Hepatocyte (in vitro differentiated cells): ENCODE results near the gene CDKN3. TPM values are rescaled to one million over a fixed set of nuclear protein-coding genes. Genes with fewer than 3 reads are reported as not detected.

Experiments
- DNase-seq: peaks from one replicate; pipeline ENCODE4 v3.0.0-alpha.2; 2016; ENCODE audit warnings: low spot score
- H2AFZ ChIP-seq: fragments of 200-600 bp; sonication (generic); 2 replicates; pipeline ENCODE4 v1.6.0; 2016; ENCODE audit warnings: antibody characterized with exemption, mild to moderate bottlenecking
- H3K27ac ChIP-seq: fragments of 200-600 bp; sonication (generic); 2 replicates; pipeline ENCODE4 v1.5.1; 2016; ENCODE audit warnings: mild to moderate bottlenecking
- H3K27me3 ChIP-seq: fragments of 200-600 bp; sonication (generic); 2 replicates; pipeline ENCODE4 v1.6.1; 2016
- H3K36me3 ChIP-seq: fragments of 200-600 bp; sonication (generic); replicated peaks from 2 replicates; pipeline ENCODE4 v1.5.1; 2016; ENCODE audit warnings: low read depth; ENCODE audit not compliant: insufficient read depth
- H3K4me1 ChIP-seq: fragments of 200-600 bp; sonication (generic); 2 replicates; pipeline ENCODE4 v1.5.1; 2016; ENCODE audit warnings: mild to moderate bottlenecking, moderate library complexity; ENCODE audit not compliant: insufficient read depth
- H3K4me2 ChIP-seq: fragments of 200-600 bp; sonication (generic); 2 replicates; pipeline ENCODE4 v1.6.0; 2016
- H3K4me3 ChIP-seq: fragments of 200-600 bp; sonication (generic); 2 replicates; pipeline ENCODE4 v1.5.1; 2016; ENCODE audit warnings: mild to moderate bottlenecking
- H3K79me2 ChIP-seq: fragments of 200-600 bp; sonication (generic); 2 replicates; pipeline ENCODE4 v1.6.0; 2017; ENCODE audit warnings: mild to moderate bottlenecking
- H3K9me2 ChIP-seq: fragments of 200-600 bp; sonication (generic); replicated peaks from 2 replicates; pipeline ENCODE4 v1.6.0; 2017; ENCODE audit warnings: mild to moderate bottlenecking; ENCODE audit not compliant: insufficient read depth
- H3K9me3 ChIP-seq: fragments of 200-600 bp; sonication (generic); 2 replicates; pipeline ENCODE4 v1.5.1; 2016; ENCODE audit warnings: low read depth, mild to moderate bottlenecking
- H4K20me1 ChIP-seq: fragments of 200-600 bp; sonication (generic); 2 replicates; pipeline ENCODE4 v1.6.0; 2016; ENCODE audit warnings: mild to moderate bottlenecking; ENCODE audit not compliant: insufficient read depth, poor library complexity, severe bottlenecking
- CTCF ChIP-seq: fragments of 200-600 bp; sonication (generic); IDR thresholded peaks from 2 replicates; pipeline ENCODE4 v1.5.1; 2016; ENCODE audit warnings: antibody characterized with exemption, mild to moderate bottlenecking; ENCODE audit not compliant: poor library complexity
- EZH2 ChIP-seq: fragments of 200-600 bp; sonication (generic); IDR thresholded peaks from 2 replicates; pipeline ENCODE4 v1.6.1; 2016; ENCODE audit warnings: antibody characterized with exemption, mild to moderate bottlenecking, borderline replicate concordance
- EZH2phosphoT487 ChIP-seq: fragments of 200-600 bp; sonication (generic); IDR thresholded peaks from one replicate; pipeline ENCODE4 v1.6.1; 2018; ENCODE audit warnings: antibody characterized with exemption, mild to moderate bottlenecking, low read depth, moderate library complexity; ENCODE audit not compliant: unreplicated experiment, severe bottlenecking
- WGBS: methylation state at CpG from one replicate; pipeline ENCODE4 v1.1.6; 2016; ENCODE audit warnings: low lambda C conversion rate; ENCODE audit errors: missing lambda C conversion rate; 5-methylcytosine and 5-hydroxymethylcytosine counted together
- polyA plus RNA-seq: library from polyadenylated mRNA; unstranded; fragments of >200 nt; fragmentation: Nextera tagmentation; extraction: Ambion mirVana; gene quantifications from 2 replicates; pipeline ENCODE4 v1.2.1, GENCODE V29; 2016
- total RNA-seq: library from RNA; depleted of rRNA; stranded (reverse); fragments of >200 nt; gene quantifications from 2 replicates; pipeline ENCODE4 v1.2.3, GENCODE V29; 2014

CDKN3 gene
- total and polyA plus RNA-seq, 2 experiments from 2014 or later, result 11.7 to 18.8 TPM

GRCh38 chr14:54364555-54365415, 32.0 kb upstream of the CDKN3 start:
- WGBS, result 67% methylated on average over 9 of the region's 9 CpGs
- H3K9me2 ChIP-seq, result no peaks in the 10 kb centered on the region
- H2AFZ ChIP-seq, result no peak overlapping the region
- no peaks in the 10 kb centered on the region for H4K20me1 ChIP-seq
- no peaks in the 10 kb centered on the region for H3K79me2 ChIP-seq
- H3K27ac ChIP-seq, result no peak overlapping the region
- H3K27me3 ChIP-seq, result no peaks in the 10 kb centered on the region
- no peaks in the 10 kb centered on the region for H3K36me3 ChIP-seq
- DNase-seq, result no peak
- H3K4me2 ChIP-seq, result no peak overlapping the region
- no peak overlapping the region for H3K4me3 ChIP-seq
- no peaks in the 10 kb centered on the region for H3K9me3 ChIP-seq
- no peak for TF ChIP-seq CTCF
- no peak for TF ChIP-seq EZH2
- TF ChIP-seq EZH2phosphoT487, result no peak
- peaks cover 13% of the 10 kb centered on the region for H3K4me1 ChIP-seq

GRCh38 chr14:54366736-54367735, 29.8 kb upstream of the CDKN3 start:
- H4K20me1 ChIP-seq, result no peaks in the 10 kb centered on the region
- H3K9me2 ChIP-seq, result no peaks in the 10 kb centered on the region
- H3K4me3 ChIP-seq, result no peak overlapping the region
- TF ChIP-seq EZH2 (no peak), EZH2phosphoT487 (no peak), CTCF (peak; percentile 63)
- 31% methylated on average over 9 of the region's 9 CpGs for WGBS
- H3K79me2 ChIP-seq, result no peaks in the 10 kb centered on the region
- H2AFZ ChIP-seq, result peak overlapping the region; percentile 10
- no peaks in the 10 kb centered on the region for H3K36me3 ChIP-seq
- H3K4me1 ChIP-seq, result peaks cover 13% of the 10 kb centered on the region
- H3K9me3 ChIP-seq, result no peaks in the 10 kb centered on the region
- DNase-seq, result peak; percentile 80
- peak overlapping the region; percentile 40 for H3K4me2 ChIP-seq
- H3K27ac ChIP-seq, result peak overlapping the region; percentile 53
- H3K27me3 ChIP-seq, result no peaks in the 10 kb centered on the region

DNA sequence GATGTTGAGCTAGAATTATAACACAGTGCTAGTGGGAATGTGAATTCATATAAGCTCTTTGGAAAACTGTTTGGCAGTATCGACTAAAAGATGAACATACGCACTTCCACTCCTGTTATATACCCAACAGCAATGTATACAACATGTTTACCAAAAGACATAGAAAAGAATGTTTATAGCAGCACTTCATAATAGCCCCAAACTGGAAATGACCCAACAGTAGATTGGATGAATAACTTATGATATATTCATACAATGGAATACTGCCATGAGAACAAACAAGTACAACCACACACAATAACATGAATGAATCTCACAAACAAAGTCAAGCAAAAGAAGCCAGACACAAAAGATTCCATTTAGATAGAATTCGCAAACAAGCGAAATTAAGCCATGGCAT, 28.5 kb upstream of the CDKN3 start:
- Histone ChIP-seq H3K27ac (no peak overlapping the region), H3K79me2 (no peaks in the 10 kb centered on the region), H3K4me3 (no peak overlapping the region), H3K36me3 (no peaks in the 10 kb centered on the region), H3K9me2 (no peaks in the 10 kb centered on the region), H3K9me3 (no peaks in the 10 kb centered on the region), H3K4me1 (peaks cover 6% of the 10 kb centered on the region), H3K4me2 (no peak overlapping the region), H2AFZ (no peak overlapping the region), H3K27me3 (no peaks in the 10 kb centered on the region), H4K20me1 (no peaks in the 10 kb centered on the region)
- no peak for DNase-seq
- WGBS, result 91% methylated on average over 4 of the region's 4 CpGs
- no peak for TF ChIP-seq EZH2phosphoT487
- no peak for TF ChIP-seq EZH2
- no peak for TF ChIP-seq CTCF
